ENCODE results near the gene C2orf74. TPM values are rescaled to one million over a fixed set of nuclear protein-coding genes. Genes with fewer than 3 reads are reported as not detected.
A peak's percentile ranks its signal among the peaks of the same experiment; 100 is the strongest.
"Not testable (repeated sequence)": the region's sequence is repeated elsewhere in the genome, so short reads cannot be mapped to it uniquely, and the experiment has no call there.

The C2orf74 gene
- total and polyA plus RNA-seq, 8 donors, result 1.8 to 46.9 (median 23.6) TPM; not detected in 2

- intact Hi-C loops (cut with DNase I; ENCODE audit: low total_unique reads), result no loop called here
- no peak overlapping the region for H3K27ac ChIP-seq
- 81 to 88% (median 86%) methylated on average over 3 of the region's 3 CpGs for WGBS, 5 donors
Measured at GRCh38 chr2:61125123-61125710, 36.8 kb upstream of the C2orf74 start.

GRCh38 chr2:61125798-61126197 lies 36.2 kb upstream of the C2orf74 start:
- no peak overlapping the region for H3K4me3 ChIP-seq
- peaks cover 0 to 5% (median 2%) of the 10 kb centered on the region in 4 donors for H3K36me3 ChIP-seq
- no peak for TF ChIP-seq POLR2A (IDR thresholded peaks at IDR 0.05)
- TF ChIP-seq EP300 (IDR thresholded peaks at IDR 0.05), result no peak
- TF ChIP-seq CTCF (IDR thresholded peaks at IDR 0.05), result no peak
- intact Hi-C loops (cut with DNase I; ENCODE audit: low total_unique reads), result no loop called here
- no peak overlapping the region for H3K27ac ChIP-seq
- no peaks in the 10 kb centered on the region for H3K27me3 ChIP-seq
- no peaks in the 10 kb centered on the region for H3K4me1 ChIP-seq
- DNase-seq, result no peak
- peaks cover 0 to 15% (median 7%) of the 10 kb centered on the region in 4 donors for H3K9me3 ChIP-seq
- WGBS, 5 donors, result 80 to 86% (median 82%) methylated on average over 3 of the region's 3 CpGs

More at GRCh38 chr2:61125123-61125710, 36.8 kb upstream of the C2orf74 start:
- Histone ChIP-seq H3K4me3 (no peak overlapping the region), H3K27me3 (no peaks in the 10 kb centered on the region), H3K9me3 (peaks cover 0 to 15% (median 7%) of the 10 kb centered on the region in 4 donors), H3K36me3 (peaks cover 0 to 11% (median 8%) of the 10 kb centered on the region in 4 donors), H3K4me1 (no peaks in the 10 kb centered on the region)
- no peak for DNase-seq
- TF ChIP-seq POLR2AphosphoS5 (IDR thresholded peaks at IDR 0.05) (no peak), EP300 (IDR thresholded peaks at IDR 0.05) (no peak), POLR2A (IDR thresholded peaks at IDR 0.05) (no peak), CTCF (IDR thresholded peaks at IDR 0.05) (no peak)

- intact Hi-C loops (cut with DNase I; ENCODE audit: low total_unique reads), result not testable (repeated sequence)
Measured at GRCh38 chr2:61128122-61128521, 33.9 kb upstream of the C2orf74 start.

GRCh38 chr2:61134141-61134540 lies 27.8 kb upstream of the C2orf74 start:
- TF ChIP-seq EP300 (IDR thresholded peaks at IDR 0.05) (no peak), POLR2AphosphoS5 (IDR thresholded peaks at IDR 0.05) (no peak), CTCF (IDR thresholded peaks at IDR 0.05) (no peak), POLR2A (IDR thresholded peaks at IDR 0.05) (no peak)
- Histone ChIP-seq H3K9me3 (peaks cover 0 to under 1% (median under 1%) of the 10 kb centered on the region in 4 donors), H3K27me3 (no peaks in the 10 kb centered on the region), H3K4me1 (no peaks in the 10 kb centered on the region), H3K27ac (no peak overlapping the region), H3K4me3 (no peak overlapping the region), H3K36me3 (no peaks in the 10 kb centered on the region)
- intact Hi-C loops (cut with DNase I; ENCODE audit: low total_unique reads), result no loop called here
- no peak for DNase-seq
- WGBS, 5 donors, result 66 to 77% (median 70%) methylated on average over 4 of the region's 4 CpGs

More at GRCh38 chr2:61128122-61128521, 33.9 kb upstream of the C2orf74 start:
- not testable (repeated sequence) for H3K36me3 ChIP-seq, DNase-seq, H3K27ac ChIP-seq, H3K4me1 ChIP-seq, H3K4me3 ChIP-seq, H3K27me3 ChIP-seq
- WGBS, 5 donors, result 83 to 97% (median 95%) methylated on average over 5 to 6 of the region's 6 CpGs
- peaks cover 0 to 15% (median 7%) of the 10 kb centered on the region in 4 donors for H3K9me3 ChIP-seq

GRCh38 chr2:61135510-61135909 lies 26.5 kb upstream of the C2orf74 start:
- DNase-seq, result peak in 1 of 2 donors; percentile 76
- Histone ChIP-seq H3K9me3 (no peaks in the 10 kb centered on the region), H3K4me1 (no peaks in the 10 kb centered on the region), H3K27me3 (no peaks in the 10 kb centered on the region), H3K27ac (no peak overlapping the region), H3K36me3 (no peaks in the 10 kb centered on the region), H3K4me3 (no peak overlapping the region)
- TF ChIP-seq POLR2A (IDR thresholded peaks at IDR 0.05), result no peak
- TF ChIP-seq POLR2AphosphoS5 (IDR thresholded peaks at IDR 0.05), result no peak
- no peak for TF ChIP-seq EP300 (IDR thresholded peaks at IDR 0.05)
- peak in 1 of 7 experiments; percentile 31 for TF ChIP-seq CTCF (IDR thresholded peaks at IDR 0.05)
- WGBS, 5 donors, result 9 to 18% (median 11%) methylated on average over 3 of the region's 3 CpGs
- intact Hi-C loops (cut with DNase I; ENCODE audit: low total_unique reads), result no loop called here

All from stomach (tissue), 9 donors.